Fibroblast of lung (primary cell): ENCODE data around the gene NADK. TPM values are rescaled to one million over a fixed set of nuclear protein-coding genes. Genes with fewer than 3 reads are reported as not detected.
A peak's percentile ranks its signal among the peaks of the same experiment; 100 is the strongest.

Source experiments
- DNase-seq, 2 donors: peaks; one replicate each; pipeline versions ENCODE4 v3.0.0 to v3.0.0-alpha.2; 2010; ENCODE audit warnings: low read depth in 2 of 2
- H2AFZ ChIP-seq: 2 replicates; pipeline ENCODE4 v1.5.1; 2012; ENCODE audit warnings: low read length, control low read depth, inconsistent platforms
- H3K27ac ChIP-seq: 2 replicates; pipeline ENCODE4 v1.5.1; 2011; ENCODE audit warnings: low read length, control low read depth; ENCODE audit not compliant: insufficient read depth
- H3K27me3 ChIP-seq: 2 replicates; pipeline ENCODE4 v1.5.1; 2011; ENCODE audit warnings: mild to moderate bottlenecking, low read length; ENCODE audit not compliant: control insufficient read depth, insufficient read depth
- H3K36me3 ChIP-seq: 2 replicates; pipeline ENCODE4 v1.5.1; 2011; ENCODE audit warnings: low read length; ENCODE audit not compliant: control insufficient read depth, insufficient read depth
- H3K4me1 ChIP-seq: 2 replicates; pipeline ENCODE4 v1.5.1; 2011; ENCODE audit warnings: low read length; ENCODE audit not compliant: control insufficient read depth, insufficient read depth; ENCODE audit errors: extremely low read depth
- H3K4me2 ChIP-seq: 2 replicates; pipeline ENCODE4 v1.5.1; 2011; ENCODE audit warnings: low read length, control low read depth; ENCODE audit not compliant: insufficient read depth; ENCODE audit errors: extremely low read depth
- H3K4me3 ChIP-seq, 4 experiments: fragments of 200-600 bp in 1 of 4; sonication (generic) in 1 of 4; replicated peaks in 1 of 4; 2 replicates each; pipeline ENCODE4 v1.5.1; 2011 to 2016; ENCODE audit warnings: low read length in 4 of 4, low read depth in 3 of 4, mild to moderate bottlenecking in 3 of 4, control low read depth in 2 of 4, inconsistent platforms in 1 of 4, mixed read lengths in 1 of 4; ENCODE audit not compliant: insufficient read depth in 1 of 4; ENCODE audit errors: control extremely low read depth in 1 of 4
- H3K79me2 ChIP-seq: 2 replicates; pipeline ENCODE4 v1.5.1; 2012; ENCODE audit warnings: mild to moderate bottlenecking, low read length, inconsistent platforms; ENCODE audit not compliant: control insufficient read depth, insufficient read depth
- H3K9ac ChIP-seq: 2 replicates; pipeline ENCODE4 v1.5.1; 2011; ENCODE audit warnings: mild to moderate bottlenecking, low read length, control low read depth; ENCODE audit not compliant: insufficient read depth
- H3K9me3 ChIP-seq: 2 replicates; pipeline ENCODE4 v1.5.1; 2012; ENCODE audit warnings: low read depth, low read length; ENCODE audit not compliant: control insufficient read depth, insufficient read depth
- H4K20me1 ChIP-seq: 2 replicates; pipeline ENCODE4 v1.5.1; 2011; ENCODE audit warnings: low read length; ENCODE audit not compliant: control insufficient read depth, insufficient read depth; ENCODE audit errors: extremely low read depth
- CTCF ChIP-seq, 2 donors: IDR thresholded peaks in 1 of 2; conservative IDR thresholded peaks in 1 of 2; 1 replicate in 1 of 2; 2 replicates in 1 of 2; pipeline ENCODE4 v1.5.1; 2011 to 2012; ENCODE audit warnings: low read length in 2 of 2, control low read depth in 1 of 2, inconsistent platforms in 1 of 2, low read depth in 1 of 2, mild to moderate bottlenecking in 1 of 2
- EZH2 ChIP-seq: IDR thresholded peaks from 2 replicates; pipeline ENCODE4 v1.5.1; 2012; ENCODE audit warnings: low read length, control low read depth, mild to moderate bottlenecking; ENCODE audit errors: missing control alignments
- polyA plus RNA-seq, 2 donors: library from polyadenylated mRNA; depleted of rRNA in 1 of 2; stranded (reverse) in 1 of 2; unstranded in 1 of 2; fragments of >200 nt; gene quantifications; 2 replicates each; pipeline ENCODE4 v1.2.1, GENCODE V29; 2011 to 2012; ENCODE audit warnings: missing spikeins in 1 of 2
- total RNA-seq: library from RNA; depleted of rRNA; stranded (reverse); fragments of >200 nt; gene quantifications from 2 replicates; pipeline ENCODE4 v1.2.1, GENCODE V29; 2014

Gene NADK
- total and polyA plus RNA-seq, 2 donors (not counting 1 experiment from before 2014, with no cell fraction given) = 32.7 to 35.0 TPM

- Histone ChIP-seq H3K36me3 (no peaks in the 10 kb centered on the region), H3K4me3 (no peak overlapping the region), H3K27ac (no peak overlapping the region), H2AFZ (no peak overlapping the region), H3K9me3 (peaks cover 2% of the 10 kb centered on the region), H3K4me2 (peak overlapping the region; percentile 49), H3K27me3 (no peaks in the 10 kb centered on the region), H3K79me2 (peaks cover 55% of the 10 kb centered on the region), H3K9ac (no peak overlapping the region), H4K20me1 (no peaks in the 10 kb centered on the region), H3K4me1 (peaks cover 8% of the 10 kb centered on the region)
- no peak for DNase-seq
- TF ChIP-seq CTCF (conservative IDR thresholded peaks at IDR 0.05 in 1 of 2, IDR thresholded peaks at IDR 0.05 in 1 of 2; ENCODE audit: low read depth in 1 of 2, low read length in 2 of 2) = no peak
Measured at GRCh38 chr1:1775327-1776226, 2.7 kb downstream of the NADK start.

DNA sequence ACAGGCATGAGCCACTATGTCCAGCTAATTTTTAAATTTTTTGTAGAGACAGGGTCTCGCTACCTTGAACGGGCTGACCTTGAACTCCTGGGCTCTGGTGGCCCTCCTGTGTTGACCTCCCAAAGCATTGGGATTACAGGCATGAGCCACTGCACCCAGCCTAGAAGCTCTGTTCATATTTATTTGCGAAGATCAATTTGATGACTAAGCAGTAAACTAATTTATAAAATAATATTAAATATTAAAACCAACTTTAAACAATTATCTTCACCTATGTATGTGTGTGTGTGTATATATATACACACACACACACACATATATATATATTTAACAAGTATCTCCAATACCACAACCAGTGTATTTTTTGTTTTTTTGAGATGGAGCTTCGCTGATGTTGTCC lies 4.4 kb downstream of the NADK start:
- Histone ChIP-seq H3K4me1 (peaks cover 2% of the 10 kb centered on the region), H3K9me3 (peaks cover 2% of the 10 kb centered on the region), H3K4me3 (no peak overlapping the region), H3K79me2 (peaks cover 59% of the 10 kb centered on the region), H3K36me3 (no peaks in the 10 kb centered on the region), H2AFZ (no peak overlapping the region), H3K4me2 (no peak overlapping the region), H4K20me1 (no peaks in the 10 kb centered on the region), H3K27ac (no peak overlapping the region), H3K27me3 (no peaks in the 10 kb centered on the region), H3K9ac (no peak overlapping the region)
- TF ChIP-seq CTCF (conservative IDR thresholded peaks at IDR 0.05 in 1 of 2, IDR thresholded peaks at IDR 0.05 in 1 of 2; ENCODE audit: low read depth in 1 of 2, low read length in 2 of 2) (no peak), EZH2 (no peak)
- DNase-seq = no peak

- Histone ChIP-seq H2AFZ (no peak overlapping the region), H3K27me3 (no peaks in the 10 kb centered on the region), H3K9me3 (peaks cover 2% of the 10 kb centered on the region), H3K79me2 (peaks cover 60% of the 10 kb centered on the region), H3K4me2 (no peak overlapping the region), H3K4me1 (no peaks in the 10 kb centered on the region), H3K36me3 (no peaks in the 10 kb centered on the region), H3K9ac (no peak overlapping the region), H3K27ac (no peak overlapping the region), H4K20me1 (no peaks in the 10 kb centered on the region), H3K4me3 (no peak overlapping the region)
- no peak for DNase-seq
- TF ChIP-seq CTCF (conservative IDR thresholded peaks at IDR 0.05 in 1 of 2, IDR thresholded peaks at IDR 0.05 in 1 of 2; ENCODE audit: low read depth in 1 of 2, low read length in 2 of 2) = no peak
- no peak for TF ChIP-seq EZH2
Measured at GRCh38 chr1:1771096-1771495, 7.2 kb downstream of the NADK start.
